GM19043 (cell line): ENCODE data around the gene DIS3L2.
A peak's percentile ranks its signal among the peaks of the same experiment; 100 is the strongest.

ENCODE experiments used
- ATAC-seq: cut with Tn5 transposase; IDR thresholded peaks from one replicate; pipeline ENCODE4 v1.9.1; 2021; ENCODE audit warnings: low read depth; ENCODE audit not compliant: unreplicated experiment

The DIS3L2 gene

GRCh38 chr2:232218778-232219495 lies 257.4 kb downstream of the DIS3L2 start:
- no peak for ATAC-seq

- no peak for ATAC-seq
Measured at GRCh38 chr2:232219496-232219870, 258.0 kb downstream of the DIS3L2 start.

- no peak for ATAC-seq
Measured at GRCh38 chr2:232219932-232220331, 258.4 kb downstream of the DIS3L2 start.

GRCh38 chr2:232225429-232225828 lies 263.9 kb downstream of the DIS3L2 start:
- ATAC-seq: no peak

GRCh38 chr2:232225895-232226294 lies 264.4 kb downstream of the DIS3L2 start:
- ATAC-seq: no peak

- ATAC-seq: no peak
Measured at GRCh38 chr2:232228332-232228731, 266.8 kb downstream of the DIS3L2 start.

GRCh38 chr2:232228971-232229894 lies 267.7 kb downstream of the DIS3L2 start:
- ATAC-seq: no peak

GRCh38 chr2:232229911-232230310 lies 268.4 kb downstream of the DIS3L2 start:
- ATAC-seq: no peak

- no peak for ATAC-seq
Measured at GRCh38 chr2:232230560-232230959, 269.0 kb downstream of the DIS3L2 start.

- ATAC-seq: no peak
Measured at GRCh38 chr2:232231554-232231953, 270.0 kb downstream of the DIS3L2 start.

- no peak for ATAC-seq
Measured at GRCh38 chr2:232232915-232233314, 271.4 kb downstream of the DIS3L2 start.

- no peak for ATAC-seq
Measured at GRCh38 chr2:232234922-232235615, 273.6 kb downstream of the DIS3L2 start.

GRCh38 chr2:232235716-232236115 lies 274.2 kb downstream of the DIS3L2 start:
- peak; percentile 43 for ATAC-seq

GRCh38 chr2:232236200-232236599 lies 274.7 kb downstream of the DIS3L2 start:
- peak; percentile 76 for ATAC-seq

- no peak for ATAC-seq
Measured at GRCh38 chr2:232237464-232237863, 276.0 kb downstream of the DIS3L2 start.

- no peak for ATAC-seq
Measured at GRCh38 chr2:232238108-232238507, 276.6 kb downstream of the DIS3L2 start.

- ATAC-seq: no peak
Measured at GRCh38 chr2:232238596-232238995, 277.1 kb downstream of the DIS3L2 start.

- ATAC-seq: no peak
Measured at GRCh38 chr2:232239951-232240681, 278.6 kb downstream of the DIS3L2 start.

GRCh38 chr2:232240906-232241305 lies 279.4 kb downstream of the DIS3L2 start:
- no peak for ATAC-seq

- no peak for ATAC-seq
Measured at GRCh38 chr2:232242316-232242715, 280.8 kb downstream of the DIS3L2 start.
